ENCODE results near the gene GANAB. TPM values are rescaled to one million over a fixed set of nuclear protein-coding genes. Genes with fewer than 3 reads are reported as not detected.
"Not testable (repeated sequence)": the region's sequence is repeated elsewhere in the genome, so short reads cannot be mapped to it uniquely, and the experiment has no call there.

Gene GANAB
- total and polyA plus RNA-seq, 5 donors from 2014 or later = 128 to 169 (median 136) TPM

DNA sequence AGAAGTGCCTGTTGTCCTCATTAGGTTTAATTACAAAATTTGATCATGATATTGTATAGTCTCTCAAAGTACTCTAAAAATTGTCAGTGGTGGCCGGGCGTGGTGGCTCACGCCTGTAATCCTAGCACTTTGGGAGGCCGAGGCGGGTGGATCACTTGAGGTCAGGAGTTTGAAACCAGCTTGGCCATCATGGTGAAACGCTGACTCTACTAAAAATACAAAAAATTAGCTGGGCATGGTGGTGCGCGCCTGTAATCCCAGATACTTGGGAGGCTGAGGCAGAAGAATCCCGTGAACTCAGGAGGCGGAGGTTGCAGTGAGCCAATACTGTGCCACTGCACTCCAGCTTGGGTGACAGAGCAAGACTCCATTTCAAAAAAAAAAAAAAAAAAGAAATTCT, 29.0 kb upstream of the GANAB start:
- not testable (repeated sequence) for H3K9me3 Mint-ChIP-seq; H3K27me3 Mint-ChIP-seq; H3K27ac Mint-ChIP-seq; H3K27me3 ChIP-seq (ENCODE audit: control insufficient read depth, insufficient read depth, low read length); ATAC-seq (ENCODE audit: low read depth in 2 of 2); H3K9me3 ChIP-seq (ENCODE audit: control insufficient read depth in 2 of 2, low read length in 2 of 2); H3K27ac ChIP-seq (ENCODE audit: insufficient read depth, low read length, poor library complexity, severe bottlenecking); H3K4me3 ChIP-seq (ENCODE audit: low read depth, low read length); DNase-seq
- H3K4me1 ChIP-seq (ENCODE audit: control insufficient read depth, insufficient read depth, low read length, poor library complexity, severe bottlenecking) = peaks cover 50% of the 10 kb centered on the region
- Mint-ChIP-seq H3K36me3 (peaks cover 21% of the 10 kb centered on the region), H3K4me1 (peaks cover 4 to 69% (median 35%) of the 10 kb centered on the region in 4 donors), H3K4me3 (peak overlapping the region in 3 of 4 donors; percentile 5 to 97 (median 88))
- peaks cover 27% of the 10 kb centered on the region for H3K36me3 ChIP-seq (ENCODE audit: control insufficient read depth, insufficient read depth, low read length)

DNA sequence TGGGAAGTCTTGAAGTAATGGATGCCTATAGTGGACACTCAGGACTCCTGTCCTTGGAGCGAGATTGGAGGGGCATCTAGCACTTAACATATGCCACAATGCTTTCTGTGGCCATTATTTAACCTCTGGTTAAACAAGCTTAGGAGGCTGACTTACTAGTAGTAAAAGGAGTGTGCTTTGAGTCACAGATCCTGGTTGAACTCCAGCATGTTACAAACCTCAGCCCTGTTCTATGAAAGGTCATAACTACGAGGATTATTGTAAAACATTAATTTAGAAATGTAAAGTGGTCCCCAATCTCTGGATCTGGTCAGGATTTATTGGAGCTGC, 26.7 kb upstream of the GANAB start:
- Histone ChIP-seq H3K4me1 (ENCODE audit: control insufficient read depth, insufficient read depth, low read length, poor library complexity, severe bottlenecking) (peaks cover 42% of the 10 kb centered on the region), H3K27ac (ENCODE audit: insufficient read depth, low read length, poor library complexity, severe bottlenecking) (peak overlapping the region; percentile 84), H3K4me3 (ENCODE audit: low read depth, low read length) (peak overlapping the region; percentile 22), H3K36me3 (ENCODE audit: control insufficient read depth, insufficient read depth, low read length) (peaks cover 30% of the 10 kb centered on the region), H3K27me3 (ENCODE audit: control insufficient read depth, insufficient read depth, low read length) (no peaks in the 10 kb centered on the region), H3K9me3 (ENCODE audit: control insufficient read depth in 2 of 2, low read length in 2 of 2) (no peaks in the 10 kb centered on the region)
- DNase-seq = no peak
- H3K9me3 Mint-ChIP-seq = no peaks in the 10 kb centered on the region
- peak overlapping the region; percentile 83 to 100 (median 98) for H3K4me3 Mint-ChIP-seq
- peaks cover 24% of the 10 kb centered on the region for H3K36me3 Mint-ChIP-seq
- H3K27me3 Mint-ChIP-seq = no peaks in the 10 kb centered on the region
- no peak for ATAC-seq (ENCODE audit: low read depth in 2 of 2)
- peaks cover 8 to 74% (median 35%) of the 10 kb centered on the region in 4 donors for H3K4me1 Mint-ChIP-seq
- peak overlapping the region in 2 of 3 donors; percentile 82 to 93 for H3K27ac Mint-ChIP-seq

DNA sequence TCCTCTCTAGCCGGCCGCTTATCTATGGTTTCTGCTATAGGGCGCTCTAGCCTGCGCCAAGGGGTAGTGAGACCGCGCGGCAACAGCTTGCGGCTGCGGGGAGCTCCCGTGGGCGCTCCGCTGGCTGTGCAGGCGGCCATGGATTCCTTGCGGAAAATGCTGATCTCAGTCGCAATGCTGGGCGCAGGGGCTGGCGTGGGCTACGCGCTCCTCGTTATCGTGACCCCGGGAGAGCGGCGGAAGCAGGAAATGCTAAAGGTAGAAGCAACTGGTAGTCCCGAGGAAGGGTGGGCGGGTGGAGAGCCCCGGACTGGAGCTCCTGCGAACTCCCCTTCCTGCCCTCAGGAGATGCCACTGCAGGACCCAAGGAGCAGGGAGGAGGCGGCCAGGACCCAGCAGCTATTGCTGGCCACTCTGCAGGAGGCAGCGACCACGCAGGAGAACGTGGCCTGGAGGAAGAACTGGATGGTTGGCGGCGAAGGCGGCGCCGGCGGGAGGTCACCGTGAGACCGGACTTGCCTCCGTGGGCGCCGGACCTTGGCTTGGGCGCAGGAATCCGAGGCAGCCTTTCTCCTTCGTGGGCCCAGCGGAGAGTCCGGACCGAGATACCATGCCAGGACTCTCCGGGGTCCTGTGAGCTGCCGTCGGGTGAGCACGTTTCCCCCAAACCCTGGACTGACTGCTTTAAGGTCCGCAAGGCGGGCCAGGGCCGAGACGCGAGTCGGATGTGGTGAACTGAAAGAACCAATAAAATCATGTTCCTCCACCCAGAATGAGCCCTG, 25.4 kb upstream of the GANAB start, which contains the start of the genes LBHD1 and UQCC3:
Gene LBHD1, minus strand, starts transcription at position 660 of the 782 bp plus-strand sequence. CDS start 2,236 bp downstream, outside the sequence.
Gene UQCC3, plus strand, starts transcription at position 66 of the 782 bp plus-strand sequence. Its CDS starts 73 bp downstream, at position 139.
- Histone ChIP-seq H3K27ac (ENCODE audit: insufficient read depth, low read length, poor library complexity, severe bottlenecking) (peak within 1 kb of the TSS; percentile 84), H3K4me1 (ENCODE audit: control insufficient read depth, insufficient read depth, low read length, poor library complexity, severe bottlenecking) (peaks cover 41% of the 10 kb centered on the region), H3K27me3 (ENCODE audit: control insufficient read depth, insufficient read depth, low read length) (no peaks in the 10 kb centered on the region), H3K9me3 (ENCODE audit: control insufficient read depth in 2 of 2, low read length in 2 of 2) (no peaks in the 10 kb centered on the region), H3K4me3 (ENCODE audit: low read depth, low read length) (peak within 1 kb of the TSS; percentile 91), H3K36me3 (ENCODE audit: control insufficient read depth, insufficient read depth, low read length) (peaks cover 26% of the 10 kb centered on the region)
- Mint-ChIP-seq H3K4me3 (peak within 1 kb of the TSS; percentile 97 to 100 (median 99)), H3K27me3 (no peaks in the 10 kb centered on the region), H3K9me3 (no peaks in the 10 kb centered on the region), H3K27ac (peak within 1 kb of the TSS; percentile 90 to 99 (median 98)), H3K4me1 (peaks cover 8 to 74% (median 33%) of the 10 kb centered on the region in 4 donors), H3K36me3 (peaks cover 13% of the 10 kb centered on the region)
- peak; percentile 71 to 75 for ATAC-seq (ENCODE audit: low read depth in 2 of 2)
- DNase-seq = peak; percentile 63 to 92 (median 72)

DNA sequence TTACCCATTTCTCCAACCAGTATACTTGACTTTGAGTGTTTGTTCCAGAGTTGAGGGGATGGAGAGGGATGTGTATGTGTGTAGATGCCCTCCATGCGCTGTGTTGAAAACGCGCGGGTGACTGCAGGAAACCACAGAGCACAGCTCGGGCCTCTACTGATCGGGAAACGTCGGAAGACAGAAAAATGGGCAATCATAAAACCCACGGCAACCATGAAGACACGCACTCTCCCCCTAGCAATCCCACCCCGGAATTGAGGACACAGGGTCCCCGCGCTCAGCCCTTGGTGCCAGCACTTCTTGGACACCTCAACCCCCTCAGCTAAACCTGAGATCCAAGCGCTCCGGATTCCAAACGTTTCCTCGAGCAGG, 24.8 kb upstream of the GANAB start:
- H3K27me3 ChIP-seq (ENCODE audit: control insufficient read depth, insufficient read depth, low read length) = no peaks in the 10 kb centered on the region
- peak overlapping the region; percentile 97 to 100 (median 99) for H3K4me3 Mint-ChIP-seq
- peaks cover 8 to 78% (median 34%) of the 10 kb centered on the region in 4 donors for H3K4me1 Mint-ChIP-seq
- H3K36me3 ChIP-seq (ENCODE audit: control insufficient read depth, insufficient read depth, low read length) = peaks cover 22% of the 10 kb centered on the region
- DNase-seq (peak in 1 of 3 donors; percentile 71), ATAC-seq (ENCODE audit: low read depth in 2 of 2) (peak; percentile 27 to 32)
- H3K9me3 Mint-ChIP-seq = no peaks in the 10 kb centered on the region
- H3K9me3 ChIP-seq (ENCODE audit: control insufficient read depth in 2 of 2, low read length in 2 of 2) = no peaks in the 10 kb centered on the region
- H3K27me3 Mint-ChIP-seq = no peaks in the 10 kb centered on the region
- H3K27ac Mint-ChIP-seq = peak overlapping the region; percentile 90 to 99 (median 98)
- peak overlapping the region; percentile 84 for H3K27ac ChIP-seq (ENCODE audit: insufficient read depth, low read length, poor library complexity, severe bottlenecking)
- peak overlapping the region; percentile 91 for H3K4me3 ChIP-seq (ENCODE audit: low read depth, low read length)
- peaks cover 11% of the 10 kb centered on the region for H3K36me3 Mint-ChIP-seq
- H3K4me1 ChIP-seq (ENCODE audit: control insufficient read depth, insufficient read depth, low read length, poor library complexity, severe bottlenecking) = peaks cover 41% of the 10 kb centered on the region

DNA sequence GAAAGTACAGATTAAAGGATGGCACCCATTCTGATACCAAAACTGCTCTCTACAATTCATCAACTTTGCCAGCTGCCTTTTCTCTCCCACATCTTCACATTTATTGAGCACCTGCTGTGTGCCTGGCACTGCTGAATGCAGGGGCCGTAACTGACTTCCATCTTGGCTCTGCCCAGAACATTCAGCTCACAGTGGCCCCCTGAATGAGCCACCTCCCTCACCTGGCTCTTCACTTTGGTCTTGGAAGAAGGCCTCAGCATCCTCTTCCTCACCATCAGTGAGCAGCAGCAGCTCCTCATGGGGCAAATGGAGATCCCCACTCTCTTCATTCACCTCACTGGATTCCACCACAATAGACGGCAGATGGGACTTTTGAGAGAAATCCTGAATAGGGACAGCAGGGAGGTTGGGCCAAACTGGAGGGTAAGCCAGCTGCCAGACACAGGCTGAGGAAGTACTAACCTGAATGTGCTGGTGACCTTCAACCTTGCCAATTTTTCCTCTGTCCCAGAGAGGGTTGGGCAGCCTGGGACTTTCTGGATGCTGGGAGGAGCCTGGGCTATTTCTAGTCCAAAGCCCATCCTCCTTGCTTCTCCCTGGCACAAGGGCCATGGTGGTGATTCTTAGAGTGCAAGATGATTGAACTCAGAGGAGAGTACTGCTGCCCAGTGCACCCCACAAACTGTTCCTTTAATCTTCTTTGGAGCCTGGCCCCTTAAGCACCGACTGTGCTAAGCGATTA, 23.2 kb upstream of the GANAB start:
- peak overlapping the region in 2 of 3 donors; percentile 90 for H3K27ac Mint-ChIP-seq
- H3K27ac ChIP-seq (ENCODE audit: insufficient read depth, low read length, poor library complexity, severe bottlenecking) = peak overlapping the region; percentile 24
- H3K4me1 Mint-ChIP-seq = peaks cover 8 to 80% (median 36%) of the 10 kb centered on the region in 4 donors
- H3K4me1 ChIP-seq (ENCODE audit: control insufficient read depth, insufficient read depth, low read length, poor library complexity, severe bottlenecking) = peaks cover 50% of the 10 kb centered on the region
- H3K36me3 Mint-ChIP-seq = peaks cover 7% of the 10 kb centered on the region
- peaks cover 16% of the 10 kb centered on the region for H3K36me3 ChIP-seq (ENCODE audit: control insufficient read depth, insufficient read depth, low read length)
- no peak for ATAC-seq (ENCODE audit: low read depth in 2 of 2)
- H3K4me3 ChIP-seq (ENCODE audit: low read depth, low read length) = no peak overlapping the region
- H3K27me3 Mint-ChIP-seq = peaks cover 4% of the 10 kb centered on the region
- no peaks in the 10 kb centered on the region for H3K9me3 Mint-ChIP-seq
- H3K27me3 ChIP-seq (ENCODE audit: control insufficient read depth, insufficient read depth, low read length) = no peaks in the 10 kb centered on the region
- no peak for DNase-seq
- H3K4me3 Mint-ChIP-seq = peak overlapping the region; percentile 74 to 100 (median 98)
- H3K9me3 ChIP-seq (ENCODE audit: control insufficient read depth in 2 of 2, low read length in 2 of 2) = no peaks in the 10 kb centered on the region

DNA sequence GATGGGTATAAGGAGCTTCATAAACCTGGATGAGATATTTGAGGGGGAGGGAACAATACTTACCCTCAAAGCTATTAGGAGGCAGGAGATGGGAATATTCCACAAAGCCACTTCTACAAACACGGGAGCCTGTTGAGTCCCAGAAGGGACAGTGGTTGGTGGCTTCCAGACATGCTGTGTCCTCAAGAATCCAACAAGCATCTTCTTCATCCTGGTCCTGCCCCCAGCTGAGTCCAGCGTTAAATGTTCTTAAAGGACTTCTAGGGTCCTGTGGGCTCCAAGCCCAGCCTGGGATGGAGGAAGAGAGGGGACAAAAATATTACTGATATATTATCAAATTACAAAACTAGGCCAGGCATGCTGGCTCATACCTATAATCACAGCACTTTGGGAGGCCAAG, 21.0 kb upstream of the GANAB start:
- peak overlapping the region in 1 of 3 donors; percentile 5 for H3K27ac Mint-ChIP-seq
- H3K4me1 Mint-ChIP-seq = peaks cover 8 to 76% (median 41%) of the 10 kb centered on the region in 4 donors
- DNase-seq (no peak), ATAC-seq (ENCODE audit: low read depth in 2 of 2) (no peak)
- peak overlapping the region; percentile 96 to 100 (median 97) for H3K4me3 Mint-ChIP-seq
- H3K36me3 Mint-ChIP-seq = peaks cover 10% of the 10 kb centered on the region
- H3K4me3 ChIP-seq (ENCODE audit: low read depth, low read length) = peak overlapping the region; percentile 93
- H3K27me3 Mint-ChIP-seq = peaks cover 4% of the 10 kb centered on the region
- H3K9me3 Mint-ChIP-seq = no peaks in the 10 kb centered on the region
- no peak overlapping the region for H3K27ac ChIP-seq (ENCODE audit: insufficient read depth, low read length, poor library complexity, severe bottlenecking)
- H3K36me3 ChIP-seq (ENCODE audit: control insufficient read depth, insufficient read depth, low read length) = peaks cover 17% of the 10 kb centered on the region
- H3K9me3 ChIP-seq (ENCODE audit: control insufficient read depth in 2 of 2, low read length in 2 of 2) = no peaks in the 10 kb centered on the region
- H3K4me1 ChIP-seq (ENCODE audit: control insufficient read depth, insufficient read depth, low read length, poor library complexity, severe bottlenecking) = peaks cover 53% of the 10 kb centered on the region
- no peaks in the 10 kb centered on the region for H3K27me3 ChIP-seq (ENCODE audit: control insufficient read depth, insufficient read depth, low read length)

DNA sequence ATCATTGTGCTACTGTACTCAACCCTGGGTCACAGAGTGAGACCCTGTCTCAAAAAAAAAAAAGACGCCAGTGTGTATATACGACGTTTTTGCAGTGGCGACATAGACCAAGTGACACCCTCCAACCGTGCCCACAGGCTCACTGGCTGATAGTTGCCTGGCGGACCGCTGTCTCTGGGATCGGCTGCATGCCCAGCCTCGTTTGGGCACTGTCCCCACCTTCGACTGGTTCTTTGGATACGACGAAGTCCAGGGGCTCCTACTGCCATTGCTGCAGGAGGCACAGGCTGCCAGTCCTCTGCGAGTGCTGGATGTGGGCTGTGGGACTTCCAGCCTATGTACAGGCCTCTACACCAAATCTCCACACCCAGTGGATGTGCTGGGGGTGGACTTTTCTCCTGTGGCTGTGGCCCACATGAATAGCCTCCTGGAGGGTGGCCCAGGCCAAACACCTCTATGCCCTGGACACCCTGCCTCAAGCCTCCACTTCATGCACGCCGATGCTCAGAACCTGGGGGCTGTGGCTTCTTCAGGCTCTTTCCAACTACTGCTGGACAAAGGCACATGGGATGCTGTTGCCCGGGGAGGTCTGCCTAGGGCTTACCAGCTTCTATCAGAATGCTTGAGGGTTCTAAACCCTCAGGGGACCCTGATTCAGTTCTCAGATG, 20.0 kb upstream of the GANAB start:
- peaks cover 17% of the 10 kb centered on the region for H3K36me3 ChIP-seq (ENCODE audit: control insufficient read depth, insufficient read depth, low read length)
- Mint-ChIP-seq H3K27me3 (peaks cover 4% of the 10 kb centered on the region), H3K9me3 (no peaks in the 10 kb centered on the region), H3K4me1 (peaks cover 5 to 73% (median 36%) of the 10 kb centered on the region in 4 donors), H3K36me3 (peaks cover 7% of the 10 kb centered on the region), H3K27ac (peak overlapping the region; percentile 93 to 97 (median 94)), H3K4me3 (peak overlapping the region; percentile 96 to 100 (median 97))
- H3K27me3 ChIP-seq (ENCODE audit: control insufficient read depth, insufficient read depth, low read length) = no peaks in the 10 kb centered on the region
- ATAC-seq (ENCODE audit: low read depth in 2 of 2) = no peak
- peak overlapping the region; percentile 89 for H3K27ac ChIP-seq (ENCODE audit: insufficient read depth, low read length, poor library complexity, severe bottlenecking)
- DNase-seq = no peak
- no peaks in the 10 kb centered on the region for H3K9me3 ChIP-seq (ENCODE audit: control insufficient read depth in 2 of 2, low read length in 2 of 2)
- H3K4me3 ChIP-seq (ENCODE audit: low read depth, low read length) = peak overlapping the region; percentile 93
- H3K4me1 ChIP-seq (ENCODE audit: control insufficient read depth, insufficient read depth, low read length, poor library complexity, severe bottlenecking) = peaks cover 46% of the 10 kb centered on the region

Data from CD4-positive, CD25-positive, alpha-beta regulatory T cell (primary cell).